Right hindlimb (tissue), 1 donor: ENCODE results near the gene ARHGAP26.

Experiments used
- DNase-seq: peaks from one replicate; pipeline ENCODE4 v3.0.0-alpha.2; 2018

Gene ARHGAP26

DNA sequence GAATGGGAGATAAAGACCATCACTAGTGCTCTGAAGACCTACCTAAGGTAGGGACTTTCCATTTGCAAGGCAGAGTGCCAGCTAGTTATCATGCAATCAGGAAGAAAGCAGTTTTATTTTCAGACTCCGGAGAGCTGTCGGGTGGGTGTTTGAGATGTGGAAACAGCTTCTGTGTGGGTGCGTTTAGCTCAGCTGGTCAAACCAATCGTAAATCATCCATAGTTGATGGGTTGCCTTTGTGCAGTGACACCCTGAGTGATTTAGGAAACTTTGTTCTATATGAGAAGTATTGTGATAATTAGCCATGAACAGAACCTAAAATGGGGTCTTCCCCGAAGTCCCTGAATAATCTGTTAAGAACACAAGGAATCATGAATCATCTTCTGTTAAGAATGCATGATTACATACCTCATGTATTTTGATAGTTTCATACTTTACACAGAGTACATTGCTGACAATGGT is 284.3 kb downstream of the ARHGAP26 start:
- no peak for DNase-seq

- no peak for DNase-seq
These were observed 285.6 kb downstream of the ARHGAP26 start for GRCh38 chr5:143055596-143056338.

GRCh38 chr5:143056339-143056704 is 286.1 kb downstream of the ARHGAP26 start:
- DNase-seq: no peak

GRCh38 chr5:143056792-143057579 is 286.8 kb downstream of the ARHGAP26 start:
- no peak for DNase-seq

GRCh38 chr5:143057580-143057999 is 287.4 kb downstream of the ARHGAP26 start:
- DNase-seq: no peak

DNA sequence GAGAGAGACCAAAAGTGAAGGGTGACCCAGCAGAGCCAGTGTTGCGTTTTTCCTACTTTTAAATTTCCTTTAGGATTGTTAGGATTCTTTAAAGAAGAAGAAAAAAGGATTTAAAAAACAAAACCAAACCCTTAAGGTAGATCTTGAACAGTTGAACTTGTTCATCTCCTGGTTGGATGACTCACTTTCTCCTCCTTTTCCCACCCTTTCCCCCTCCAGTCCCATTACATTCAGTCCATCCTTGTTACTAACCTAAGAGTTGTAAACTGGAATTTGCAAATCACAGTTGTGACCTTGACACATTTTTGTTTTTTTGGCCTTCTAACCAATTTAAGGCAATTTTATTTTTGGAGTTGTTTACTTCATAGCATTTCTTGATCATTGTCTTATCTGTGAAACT is 289.2 kb downstream of the ARHGAP26 start:
- DNase-seq: no peak

- no peak for DNase-seq
These were observed 290.0 kb downstream of the ARHGAP26 start for GRCh38 chr5:143059976-143060765.

GRCh38 chr5:143061161-143061945 is 291.2 kb downstream of the ARHGAP26 start:
- no peak for DNase-seq

- no peak for DNase-seq
These were observed 292.2 kb downstream of the ARHGAP26 start for GRCh38 chr5:143062379-143062778.

GRCh38 chr5:143063175-143063970 is 293.2 kb downstream of the ARHGAP26 start:
- peak; percentile 59 for DNase-seq

DNA sequence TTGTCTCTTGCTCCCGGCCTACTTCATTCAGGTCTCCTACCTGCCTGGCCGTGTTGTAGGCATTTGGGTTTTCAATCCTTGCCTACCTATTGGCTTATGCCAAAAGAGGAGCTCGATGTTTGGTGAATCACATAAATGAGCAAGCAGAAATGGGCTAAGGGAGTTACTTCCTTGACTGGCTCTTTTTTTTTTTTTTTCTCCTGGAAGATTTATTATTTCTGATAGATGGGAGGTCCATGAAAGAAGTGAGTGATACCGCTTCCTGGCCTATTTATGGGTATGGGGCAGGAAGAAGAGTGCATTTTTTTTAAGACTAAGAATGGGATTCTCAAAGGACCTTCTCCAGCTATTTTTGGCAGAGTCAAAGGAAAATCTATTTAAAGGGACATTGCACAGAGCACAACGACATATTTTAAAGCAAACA is 294.1 kb downstream of the ARHGAP26 start:
- DNase-seq: no peak

DNA sequence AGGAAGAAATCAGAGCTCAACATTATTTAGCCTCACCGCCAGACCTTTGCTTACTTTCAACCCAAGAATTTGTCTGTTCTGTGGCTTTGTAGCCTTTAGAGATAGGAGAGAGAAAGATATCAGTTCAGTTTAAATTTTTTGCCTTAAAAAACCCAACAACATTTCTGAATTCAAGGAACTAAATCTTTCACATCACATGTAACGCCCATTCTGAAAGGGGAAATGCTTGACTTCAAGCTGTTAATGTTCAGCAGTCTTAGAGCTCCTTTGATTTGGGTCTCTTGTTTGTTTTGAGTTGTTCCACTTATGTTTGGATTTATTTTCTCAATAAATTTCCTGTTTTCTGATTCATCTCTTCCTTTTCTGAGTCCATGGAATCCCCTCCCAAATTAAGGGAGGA is 294.5 kb downstream of the ARHGAP26 start:
- DNase-seq: no peak

- no peak for DNase-seq
These were observed 295.2 kb downstream of the ARHGAP26 start for GRCh38 chr5:143065185-143065965.

DNA sequence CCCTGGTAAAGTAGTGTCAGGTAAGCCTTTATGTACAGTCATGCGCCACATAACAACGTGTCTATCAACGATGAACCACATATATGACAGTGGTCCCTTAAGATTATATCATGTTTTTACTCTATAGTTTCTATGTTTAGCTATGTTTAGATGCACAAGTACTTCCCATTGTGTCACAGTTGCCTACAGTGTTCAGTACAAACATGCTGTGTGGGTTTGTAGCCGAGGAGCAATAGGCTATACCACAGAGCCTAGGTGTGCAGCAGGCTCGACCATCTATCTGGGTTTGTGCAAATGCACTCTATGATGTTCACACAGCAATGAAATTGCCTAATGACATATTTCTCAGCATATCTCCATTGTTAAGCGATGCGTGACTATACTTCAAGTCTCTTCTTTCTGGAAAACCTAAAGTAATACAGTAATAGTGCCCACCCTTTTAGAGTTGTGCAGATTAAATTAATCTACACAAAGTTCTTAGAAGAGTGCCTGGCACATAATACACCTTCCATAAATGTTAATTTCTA is 295.9 kb downstream of the ARHGAP26 start:
- no peak for DNase-seq

GRCh38 chr5:143066556-143067281 is 296.5 kb downstream of the ARHGAP26 start:
- DNase-seq: peak; percentile 51

- DNase-seq: no peak
These were observed 298.5 kb downstream of the ARHGAP26 start for GRCh38 chr5:143068712-143069111.

GRCh38 chr5:143071927-143072326 is 301.8 kb downstream of the ARHGAP26 start:
- no peak for DNase-seq

- no peak for DNase-seq
These were observed 302.6 kb downstream of the ARHGAP26 start for GRCh38 chr5:143072734-143073133.

GRCh38 chr5:143073766-143074165 is 303.6 kb downstream of the ARHGAP26 start:
- DNase-seq: no peak
